Thymus (tissue), 14 donors: Measurements from ENCODE around the gene ORC4. TPM values are rescaled to one million over a fixed set of nuclear protein-coding genes. Genes with fewer than 3 reads are reported as not detected.

Source experiments
- DNase-seq, 9 donors: peaks; one replicate each; pipeline ENCODE4 v3.0.0-alpha.2; 2013; ENCODE audit warnings: low spot score in 9 of 9, low read depth in 6 of 9, missing footprints in 1 of 9
- H3K27ac ChIP-seq, 2 donors: one replicate each; pipeline ENCODE4 v1.5.1; 2013; ENCODE audit warnings: control low read depth in 1 of 2, low read depth in 1 of 2, low read length in 1 of 2, mild to moderate bottlenecking in 1 of 2, moderate library complexity in 1 of 2
- H3K27me3 ChIP-seq, 2 donors: one replicate each; pipeline ENCODE4 v1.5.1; 2013; ENCODE audit warnings: low read length in 1 of 2; ENCODE audit not compliant: control insufficient read depth in 2 of 2, insufficient read depth in 1 of 2
- H3K36me3 ChIP-seq, 2 donors: one replicate each; pipeline ENCODE4 v1.5.1; 2013; ENCODE audit warnings: low read length in 1 of 2, mild to moderate bottlenecking in 1 of 2, moderate library complexity in 1 of 2; ENCODE audit not compliant: control insufficient read depth in 2 of 2, insufficient read depth in 2 of 2
- H3K4me1 ChIP-seq, 2 donors: one replicate each; pipeline ENCODE4 v1.5.1; 2013; ENCODE audit warnings: low read length in 2 of 2; ENCODE audit not compliant: control insufficient read depth in 2 of 2, insufficient read depth in 2 of 2
- H3K4me3 ChIP-seq, 2 donors: one replicate each; pipeline ENCODE4 v1.5.1; 2013; ENCODE audit warnings: low read length in 2 of 2, control low read depth in 1 of 2, mild to moderate bottlenecking in 1 of 2
- H3K9me3 ChIP-seq, 2 donors: one replicate each; pipeline ENCODE4 v1.5.1; 2013; ENCODE audit warnings: low read length in 1 of 2, mild to moderate bottlenecking in 1 of 2; ENCODE audit not compliant: control insufficient read depth in 2 of 2, insufficient read depth in 1 of 2
- WGBS: extraction: QIAGEN DNeasy Blood & Tissue Kit; methylation state at CpG from one replicate; pipeline ENCODE4 v1.1.7; 2013; 5-methylcytosine and 5-hydroxymethylcytosine counted together
- long read RNA-seq, 10 donors: transcript quantifications; one replicate each; lab custom pipeline, GENCODE V29; 2026
- polyA plus RNA-seq: library from polyadenylated mRNA; stranded (reverse); fragments of 200-250 nt; gene quantifications from one replicate; pipeline ENCODE4 v1.2.3, GENCODE V29; 2013
- total RNA-seq: library from RNA; stranded (reverse); fragments of 120-200 nt; gene quantifications from one replicate; pipeline ENCODE4 v1.2.4, GENCODE V29; 2013
- donor health status: healthy.

Gene ORC4
- total RNA-seq (44.7 TPM), polyA plus RNA-seq (22.8 TPM)
- long read RNA-seq, donor 1, full-length matches to known transcripts: 1 of 1 reads
- long read RNA-seq, donor 1, partial matches to known transcripts: 0 of 1 reads
- long read RNA-seq, donor 1, other reads (novel, unspliced or antisense): 0 of 1 reads
- long read RNA-seq, donor 2, full-length matches to known transcripts: 21 of 27 reads
- long read RNA-seq, donor 2, partial matches to known transcripts: 0 of 27 reads
- long read RNA-seq, donor 2, other reads (novel, unspliced or antisense): 6 of 27 reads
- long read RNA-seq, donor 3, full-length matches to known transcripts: 14 of 24 reads
- long read RNA-seq, donor 3, partial matches to known transcripts: 10 of 24 reads
- long read RNA-seq, donor 3, other reads (novel, unspliced or antisense): 0 of 24 reads
- long read RNA-seq, donor 4, full-length matches to known transcripts: 4 of 4 reads
- long read RNA-seq, donor 4, partial matches to known transcripts: 0 of 4 reads
- long read RNA-seq, donor 4, other reads (novel, unspliced or antisense): 0 of 4 reads
- long read RNA-seq, donor 5, full-length matches to known transcripts: 28 of 28 reads
- long read RNA-seq, donor 5, partial matches to known transcripts: 0 of 28 reads
- long read RNA-seq, donor 5, other reads (novel, unspliced or antisense): 0 of 28 reads
- long read RNA-seq, donor 6, full-length matches to known transcripts: 5 of 5 reads
- long read RNA-seq, donor 6, partial matches to known transcripts: 0 of 5 reads
- long read RNA-seq, donor 6, other reads (novel, unspliced or antisense): 0 of 5 reads
- long read RNA-seq, donor 7, full-length matches to known transcripts: 7 of 17 reads
- long read RNA-seq, donor 7, partial matches to known transcripts: 0 of 17 reads
- long read RNA-seq, donor 7, other reads (novel, unspliced or antisense): 10 of 17 reads
- long read RNA-seq, donor 8, full-length matches to known transcripts: 2 of 2 reads
- long read RNA-seq, donor 8, partial matches to known transcripts: 0 of 2 reads
- long read RNA-seq, donor 8, other reads (novel, unspliced or antisense): 0 of 2 reads
- long read RNA-seq, donor 9, full-length matches to known transcripts: 7 of 7 reads
- long read RNA-seq, donor 9, partial matches to known transcripts: 0 of 7 reads
- long read RNA-seq, donor 9, other reads (novel, unspliced or antisense): 0 of 7 reads
- long read RNA-seq, donor 10, full-length matches to known transcripts: 6 of 6 reads
- long read RNA-seq, donor 10, partial matches to known transcripts: 0 of 6 reads
- long read RNA-seq, donor 10, other reads (novel, unspliced or antisense): 0 of 6 reads

DNA sequence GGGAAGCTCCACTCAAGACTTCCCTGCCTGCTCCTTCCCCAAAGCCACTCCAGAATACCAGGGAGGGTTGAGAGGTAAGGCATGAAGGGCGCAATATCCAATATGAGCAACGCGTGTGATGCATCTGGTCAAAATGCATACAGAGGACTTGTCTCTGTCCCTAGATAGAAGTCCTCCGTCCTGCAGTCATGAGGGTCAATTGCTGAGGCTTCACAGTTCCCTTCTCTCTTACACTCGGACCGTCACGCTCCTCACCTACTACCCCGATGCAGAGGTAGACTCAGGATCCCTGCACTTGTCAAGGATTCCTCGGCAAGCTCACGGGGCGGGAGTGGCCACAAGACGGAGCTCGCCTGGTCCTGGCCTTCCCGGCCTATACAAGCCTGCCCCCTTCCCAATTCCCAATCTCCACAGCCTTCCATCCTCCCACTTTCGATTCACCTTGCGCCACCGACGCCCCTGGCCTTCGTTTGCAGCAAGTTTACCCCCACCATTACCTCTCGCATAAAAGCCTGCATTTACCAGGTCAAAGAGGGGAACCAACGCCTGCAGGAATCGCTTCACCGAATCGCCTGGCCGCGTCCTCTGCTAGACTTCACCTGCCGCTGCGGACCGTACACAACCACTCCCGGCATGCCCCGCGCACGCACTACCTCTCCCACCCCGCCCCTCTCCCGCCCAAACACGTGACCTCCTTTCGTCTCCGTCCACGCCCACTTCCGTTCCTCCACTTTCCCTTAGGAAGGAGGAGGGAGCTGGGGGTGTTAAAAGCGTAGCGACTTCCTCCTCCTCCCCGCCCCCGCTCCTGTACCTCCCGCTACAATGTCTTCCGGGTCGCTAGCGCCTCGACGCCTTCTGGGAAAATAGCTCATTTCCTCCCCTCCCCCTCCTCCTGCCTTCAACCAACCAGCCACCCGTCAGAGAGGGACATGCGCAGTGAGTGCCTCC is at the start of gene ORC4:
ORC4 (minus strand) TSS at position 627 of the 948 bp plus-strand sequence. CDS start 44,779 bp downstream, outside the sequence.
- under 1% methylated on average over 52 of the region's 52 CpGs for WGBS
- Histone ChIP-seq H3K36me3 (no peaks in the 10 kb centered on the region), H3K9me3 (peaks cover 0 to 3% of the 10 kb centered on the region in 2 donors), H3K4me3 (peak within 1 kb of the TSS; percentile 83 to 100), H3K4me1 (peaks cover 3 to 6% of the 10 kb centered on the region in 2 donors), H3K27me3 (no peaks in the 10 kb centered on the region), H3K27ac (peak within 1 kb of the TSS; percentile 91 to 100)
- peak; percentile 98 to 100 (median 99) for DNase-seq

DNA sequence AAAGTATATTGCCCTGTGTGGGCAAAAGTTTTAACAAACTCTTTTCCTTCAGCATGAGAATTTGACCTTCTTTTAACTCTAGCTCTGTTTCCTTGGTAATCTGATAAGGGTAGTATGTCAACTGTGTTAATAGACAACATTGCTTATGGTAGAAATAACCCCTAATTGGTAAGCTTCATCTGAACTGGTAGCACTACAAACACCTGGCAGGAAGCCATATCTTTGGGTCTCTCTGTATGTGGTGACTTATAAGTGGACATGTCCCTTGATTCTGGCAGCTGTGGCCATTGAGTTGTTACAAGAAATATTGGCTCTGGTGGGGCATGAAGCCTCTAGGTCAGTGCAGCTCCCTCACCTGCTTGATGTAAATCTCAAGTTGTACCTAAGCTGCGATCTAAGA is 47.3 kb upstream of the ORC4 start:
- H3K27ac ChIP-seq: no peak overlapping the region

GRCh38 chr2:148065936-148066335 is 45.4 kb upstream of the ORC4 start:
- 95% methylated on average over 6 of the region's 6 CpGs for WGBS
- Histone ChIP-seq H3K27ac (no peak overlapping the region), H3K36me3 (no peaks in the 10 kb centered on the region), H3K9me3 (no peaks in the 10 kb centered on the region), H3K4me1 (no peaks in the 10 kb centered on the region), H3K27me3 (no peaks in the 10 kb centered on the region), H3K4me3 (no peak overlapping the region)
- DNase-seq: no peak

More for the DNA sequence above, 47.3 kb upstream of the ORC4 start:
- no peaks in the 10 kb centered on the region for H3K9me3 ChIP-seq
- H3K36me3 ChIP-seq: no peaks in the 10 kb centered on the region
- no peaks in the 10 kb centered on the region for H3K27me3 ChIP-seq
- WGBS: 97% methylated on average over 1 of the region's 1 CpG
- DNase-seq: no peak
- H3K4me3 ChIP-seq: no peak overlapping the region
- no peaks in the 10 kb centered on the region for H3K4me1 ChIP-seq

- H3K9me3 ChIP-seq: no peaks in the 10 kb centered on the region
- no peaks in the 10 kb centered on the region for H3K27me3 ChIP-seq
- 96% methylated on average over 2 of the region's 2 CpGs for WGBS
- no peaks in the 10 kb centered on the region for H3K4me1 ChIP-seq
- no peaks in the 10 kb centered on the region for H3K36me3 ChIP-seq
- no peak for DNase-seq
- H3K4me3 ChIP-seq: no peak overlapping the region
- H3K27ac ChIP-seq: no peak overlapping the region
These were observed 43.1 kb upstream of the ORC4 start for GRCh38 chr2:148063633-148064032.

GRCh38 chr2:148058641-148059040 is 38.1 kb upstream of the ORC4 start:
- Histone ChIP-seq H3K4me3 (no peak overlapping the region), H3K4me1 (no peaks in the 10 kb centered on the region), H3K9me3 (no peaks in the 10 kb centered on the region), H3K27me3 (no peaks in the 10 kb centered on the region), H3K27ac (no peak overlapping the region), H3K36me3 (no peaks in the 10 kb centered on the region)
- 96% methylated on average over 1 of the region's 1 CpG for WGBS
- no peak for DNase-seq

DNA sequence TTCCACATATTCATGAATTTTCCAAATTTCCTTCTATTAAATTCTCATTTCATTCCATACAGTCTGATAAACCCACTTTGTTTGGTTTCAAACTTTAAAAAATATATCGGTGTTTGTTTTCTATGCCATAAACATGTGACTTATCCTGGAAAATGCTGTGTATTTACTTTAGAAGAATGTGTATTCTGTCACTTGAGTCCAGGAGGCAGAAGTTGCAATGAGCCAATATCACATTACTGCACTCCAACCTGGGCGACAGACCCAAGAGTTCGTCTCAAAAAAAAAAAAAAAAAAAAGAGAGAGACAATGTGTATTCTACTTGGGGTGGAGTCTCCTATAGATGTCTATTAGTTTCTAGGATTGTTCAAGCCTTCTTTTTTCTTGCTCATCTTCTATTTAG is 32.1 kb upstream of the ORC4 start:
- H3K4me1 ChIP-seq: no peaks in the 10 kb centered on the region
- DNase-seq: no peak
- over 99% methylated on average over 3 of the region's 3 CpGs for WGBS

GRCh38 chr2:148049284-148049683 is 28.7 kb upstream of the ORC4 start:
- no peaks in the 10 kb centered on the region for H3K4me1 ChIP-seq
- no peaks in the 10 kb centered on the region for H3K27me3 ChIP-seq
- no peaks in the 10 kb centered on the region for H3K9me3 ChIP-seq
- no peaks in the 10 kb centered on the region for H3K36me3 ChIP-seq
- no peak for DNase-seq
- no peak overlapping the region for H3K27ac ChIP-seq
- no peak overlapping the region for H3K4me3 ChIP-seq

More for the DNA sequence above, 32.1 kb upstream of the ORC4 start:
- Histone ChIP-seq H3K9me3 (no peaks in the 10 kb centered on the region), H3K36me3 (no peaks in the 10 kb centered on the region), H3K4me3 (no peak overlapping the region), H3K27ac (no peak overlapping the region), H3K27me3 (no peaks in the 10 kb centered on the region)
